Measurements from ENCODE around the gene VWC2L.

- TF ChIP-seq POLR2A (IDR thresholded peaks at IDR 0.05; ENCODE audit: low read depth, low read length) (no peak), POLR2AphosphoS5 (IDR thresholded peaks at IDR 0.05; ENCODE audit: low read depth, low read length) (no peak), TAF1 (IDR thresholded peaks at IDR 0.05; ENCODE audit: borderline replicate concordance, low read depth, low read length) (no peak)
These were observed 92.7 kb downstream of the VWC2L start for GRCh38 chr2:214503568-214503967.

All from GM12892 (cell line).